ENCODE data around the gene EPHB2. TPM values are rescaled to one million over a fixed set of nuclear protein-coding genes. Genes with fewer than 3 reads are reported as not detected.
"Not testable (repeated sequence)": the region's sequence is repeated elsewhere in the genome, so short reads cannot be mapped to it uniquely, and the experiment has no call there.

Gene EPHB2
- total RNA-seq, 2 donors from 2014 or later, result not detected

GRCh38 chr1:22683547-22683946, 27.1 kb upstream of the EPHB2 start:
- DNase-seq (ENCODE audit: low spot score in 2 of 2) (no peak), ATAC-seq (no peak)
- H3K36me3 Mint-ChIP-seq, result no peaks in the 10 kb centered on the region
- H3K27ac Mint-ChIP-seq, result no peak overlapping the region
- H3K9me3 Mint-ChIP-seq, result no peaks in the 10 kb centered on the region

GRCh38 chr1:22685591-22686059, 25.0 kb upstream of the EPHB2 start:
- Mint-ChIP-seq H3K27ac (no peak overlapping the region), H3K36me3 (no peaks in the 10 kb centered on the region), H3K9me3 (no peaks in the 10 kb centered on the region)
- DNase-seq (ENCODE audit: low spot score in 2 of 2) (no peak), ATAC-seq (no peak)

- Mint-ChIP-seq H3K27ac (no peak overlapping the region), H3K9me3 (no peaks in the 10 kb centered on the region), H3K36me3 (no peaks in the 10 kb centered on the region)
- DNase-seq (ENCODE audit: low spot score in 2 of 2) (no peak), ATAC-seq (no peak)
Measured at GRCh38 chr1:22687191-22687590, 23.4 kb upstream of the EPHB2 start.

- Mint-ChIP-seq H3K36me3 (no peaks in the 10 kb centered on the region), H3K27ac (no peak overlapping the region), H3K9me3 (no peaks in the 10 kb centered on the region)
- ATAC-seq (no peak), DNase-seq (ENCODE audit: low spot score in 2 of 2) (no peak)
Measured at GRCh38 chr1:22688466-22688865, 22.2 kb upstream of the EPHB2 start.

GRCh38 chr1:22689505-22689904, 21.1 kb upstream of the EPHB2 start:
- no peak for ATAC-seq
- Mint-ChIP-seq H3K36me3 (no peaks in the 10 kb centered on the region), H3K27ac (no peak overlapping the region), H3K9me3 (no peaks in the 10 kb centered on the region)
- no peak for DNase-seq (ENCODE audit: low spot score in 2 of 2)

GRCh38 chr1:22691031-22691753, 19.4 kb upstream of the EPHB2 start:
- no peak for DNase-seq (ENCODE audit: low spot score in 2 of 2)
- no peak overlapping the region for H3K27ac Mint-ChIP-seq
- H3K36me3 Mint-ChIP-seq, result no peaks in the 10 kb centered on the region
- ATAC-seq, result no peak
- H3K9me3 Mint-ChIP-seq, result no peaks in the 10 kb centered on the region

GRCh38 chr1:22694172-22694571, 16.5 kb upstream of the EPHB2 start:
- ATAC-seq (no peak), DNase-seq (ENCODE audit: low spot score in 2 of 2) (no peak)
- H3K27ac Mint-ChIP-seq, result no peak overlapping the region
- H3K36me3 Mint-ChIP-seq, result no peaks in the 10 kb centered on the region
- H3K9me3 Mint-ChIP-seq, result no peaks in the 10 kb centered on the region

- DNase-seq (ENCODE audit: low spot score in 2 of 2) (no peak), ATAC-seq (no peak)
- no peak overlapping the region for H3K27ac Mint-ChIP-seq
- no peaks in the 10 kb centered on the region for H3K9me3 Mint-ChIP-seq
- no peaks in the 10 kb centered on the region for H3K36me3 Mint-ChIP-seq
Measured at GRCh38 chr1:22696610-22697009, 14.0 kb upstream of the EPHB2 start.

- Mint-ChIP-seq H3K27ac (no peak overlapping the region), H3K9me3 (no peaks in the 10 kb centered on the region), H3K36me3 (no peaks in the 10 kb centered on the region)
- DNase-seq (ENCODE audit: low spot score in 2 of 2) (no peak), ATAC-seq (no peak)
Measured at GRCh38 chr1:22697980-22698379, 12.7 kb upstream of the EPHB2 start.

GRCh38 chr1:22699681-22700520, 10.7 kb upstream of the EPHB2 start:
- ATAC-seq (no peak), DNase-seq (ENCODE audit: low spot score in 2 of 2) (no peak)
- Mint-ChIP-seq H3K27ac (no peak overlapping the region), H3K36me3 (no peaks in the 10 kb centered on the region), H3K9me3 (no peaks in the 10 kb centered on the region)

- Mint-ChIP-seq H3K36me3 (no peaks in the 10 kb centered on the region), H3K9me3 (no peaks in the 10 kb centered on the region), H3K27ac (no peak overlapping the region)
- DNase-seq (ENCODE audit: low spot score in 2 of 2) (no peak), ATAC-seq (no peak)
Measured at GRCh38 chr1:22702296-22703085, 8.1 kb upstream of the EPHB2 start.

GRCh38 chr1:22704440-22705067, 6.1 kb upstream of the EPHB2 start:
- Mint-ChIP-seq H3K36me3 (no peaks in the 10 kb centered on the region), H3K27ac (no peak overlapping the region), H3K9me3 (no peaks in the 10 kb centered on the region)
- DNase-seq (ENCODE audit: low spot score in 2 of 2), result peak; percentile 68 to 81
- peak; percentile 97 to 98 for ATAC-seq

GRCh38 chr1:22705586-22705985, 5.1 kb upstream of the EPHB2 start:
- Mint-ChIP-seq H3K27ac (no peak overlapping the region), H3K9me3 (no peaks in the 10 kb centered on the region), H3K36me3 (no peaks in the 10 kb centered on the region)
- DNase-seq (ENCODE audit: low spot score in 2 of 2), result no peak
- ATAC-seq, result no peak

- H3K27ac Mint-ChIP-seq, ATAC-seq: not testable (repeated sequence)
Measured at GRCh38 chr1:22706100-22706499, 4.5 kb upstream of the EPHB2 start.

GRCh38 chr1:22708777-22709176, 1.9 kb upstream of the EPHB2 start:
- Mint-ChIP-seq H3K9me3 (no peaks in the 10 kb centered on the region), H3K36me3 (no peaks in the 10 kb centered on the region), H3K27ac (no peak overlapping the region)
- DNase-seq (ENCODE audit: low spot score in 2 of 2), result no peak
- no peak for ATAC-seq

More at GRCh38 chr1:22706100-22706499, 4.5 kb upstream of the EPHB2 start:
- not testable (repeated sequence) for H3K9me3 Mint-ChIP-seq; DNase-seq (ENCODE audit: low spot score in 2 of 2); H3K36me3 Mint-ChIP-seq

GRCh38 chr1:22709227-22709626, 1.4 kb upstream of the EPHB2 start:
- no peaks in the 10 kb centered on the region for H3K36me3 Mint-ChIP-seq
- H3K9me3 Mint-ChIP-seq, result no peaks in the 10 kb centered on the region
- no peak for ATAC-seq
- no peak overlapping the region for H3K27ac Mint-ChIP-seq
- DNase-seq (ENCODE audit: low spot score in 2 of 2), result no peak

All from activated naive CD4-positive, alpha-beta T cell treated with anti-CD3 and anti-CD28 coated beads, Interleukin-2, amount 50 U/mL, for 72 hours (primary cell).